G401 (cell line): ENCODE results near the gene GPATCH8. TPM values are rescaled to one million over a fixed set of nuclear protein-coding genes. Genes with fewer than 3 reads are reported as not detected.
"Not testable (repeated sequence)": the region's sequence is repeated elsewhere in the genome, so short reads cannot be mapped to it uniquely, and the experiment has no call there.

Experiments used
- DNase-seq: peaks from one replicate; pipeline ENCODE4 v3.0.0-alpha.2; 2015; ENCODE audit warnings: low spot score
- in situ Hi-C: cut with HindIII; loops from 2 replicates; pipeline ENCODE4 v1.10.0; 2016; ENCODE audit warnings: low sequenced_read_pairs, mixed read lengths
- total RNA-seq: library from RNA; depleted of rRNA; stranded (reverse); fragments of >200 nt; shearing (Covaris generic); gene quantifications from 2 replicates; pipeline ENCODE4 v1.2.3, GENCODE V29; 2014

GPATCH8 gene
- total RNA-seq, 1 experiment from 2014 or later = 16.8 TPM

DNA sequence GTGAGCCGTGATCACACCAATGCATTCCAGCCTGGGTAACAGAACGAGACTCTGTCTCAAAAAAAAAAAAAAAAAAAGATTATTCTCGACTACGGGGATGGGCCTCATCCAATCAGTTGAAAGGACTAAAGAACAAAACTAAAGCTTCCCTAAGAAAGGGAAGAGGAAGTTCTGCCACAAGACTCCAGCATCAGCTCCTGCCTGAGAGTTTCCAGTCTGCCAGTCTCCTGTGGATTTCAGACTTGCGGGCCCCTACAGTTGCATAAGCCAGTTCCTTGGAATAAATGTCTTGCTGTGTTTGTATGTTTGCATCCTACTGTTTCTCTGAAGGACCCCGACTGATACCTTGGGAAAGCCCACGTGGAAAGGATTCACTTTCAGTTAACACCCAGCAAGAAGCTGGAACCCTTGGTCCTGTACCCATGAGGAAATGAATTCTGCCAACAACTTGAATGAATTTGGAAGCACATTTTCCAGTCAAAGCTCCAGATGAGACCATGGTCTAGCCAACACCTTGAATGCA is 27.8 kb upstream of the GPATCH8 start:
- in situ Hi-C loops = no loop called here
- no peak for DNase-seq

DNA sequence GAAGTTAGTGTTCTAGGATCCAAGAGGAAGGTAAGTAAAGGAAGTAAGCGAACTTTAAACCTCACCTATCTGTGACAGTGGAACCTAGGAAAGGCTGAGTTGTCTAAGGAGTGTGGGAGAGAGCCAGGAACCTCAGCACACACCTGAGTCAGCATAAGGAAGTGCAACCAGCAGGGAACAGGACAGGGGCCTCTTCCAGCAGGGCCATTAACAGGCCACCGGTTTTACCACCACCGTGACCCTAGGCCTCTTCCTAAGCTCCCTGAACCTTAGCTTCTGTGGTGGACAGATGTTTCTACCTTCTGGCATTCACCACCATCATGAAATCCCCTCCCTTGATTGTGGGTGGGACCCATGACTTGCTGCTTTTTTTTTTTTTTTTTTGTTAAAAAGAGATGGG is 26.7 kb upstream of the GPATCH8 start:
- in situ Hi-C loops = no loop called here
- no peak for DNase-seq

GRCh38 chr17:44527954-44528353 is 24.7 kb upstream of the GPATCH8 start:
- DNase-seq = no peak
- in situ Hi-C loops = no loop called here

- DNase-seq = no peak
- in situ Hi-C loops = no loop called here
Observed at GRCh38 chr17:44527102-44527501, 23.9 kb upstream of the GPATCH8 start.

DNA sequence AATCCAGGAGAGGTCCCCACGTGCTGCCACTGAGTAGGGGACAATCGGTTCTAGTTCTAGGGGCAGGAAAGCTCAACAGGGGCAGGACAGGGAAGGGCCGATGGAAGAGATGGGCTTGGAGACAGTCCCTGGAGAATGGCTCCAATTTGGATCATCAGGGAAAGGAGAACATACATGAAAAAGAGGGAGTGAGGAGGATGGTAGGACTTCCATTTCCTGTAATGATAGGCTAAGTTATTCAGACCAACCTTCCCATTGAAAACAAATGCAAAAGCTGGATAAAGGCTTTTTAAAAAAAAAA is 20.4 kb upstream of the GPATCH8 start:
- in situ Hi-C loops = no loop called here

GRCh38 chr17:44522883-44523671 is 19.9 kb upstream of the GPATCH8 start:
- in situ Hi-C loops = no loop called here
- peak; percentile 40 for DNase-seq

More for the DNA sequence above, 20.4 kb upstream of the GPATCH8 start:
- DNase-seq = no peak

DNA sequence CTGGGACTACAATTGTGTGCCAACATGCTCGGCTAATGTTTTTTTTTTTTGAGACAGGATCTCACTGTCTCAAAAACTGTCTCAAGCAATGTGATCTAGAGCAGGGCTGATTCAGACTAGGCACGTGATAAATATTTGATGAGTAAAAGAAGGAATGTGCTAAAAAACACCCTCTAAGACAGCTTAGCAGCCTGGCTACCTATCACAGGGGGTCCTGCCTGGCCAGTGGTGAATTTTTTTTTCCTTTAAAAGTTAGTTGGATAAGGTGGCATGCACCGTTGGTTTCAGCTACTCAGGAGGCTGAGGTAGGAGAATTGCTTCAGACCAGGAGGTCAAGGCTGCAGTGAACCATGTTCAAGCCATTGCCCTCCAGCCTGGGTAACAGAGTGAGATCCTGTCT is 14.8 kb upstream of the GPATCH8 start:
- in situ Hi-C loops = no loop called here
- no peak for DNase-seq

DNA sequence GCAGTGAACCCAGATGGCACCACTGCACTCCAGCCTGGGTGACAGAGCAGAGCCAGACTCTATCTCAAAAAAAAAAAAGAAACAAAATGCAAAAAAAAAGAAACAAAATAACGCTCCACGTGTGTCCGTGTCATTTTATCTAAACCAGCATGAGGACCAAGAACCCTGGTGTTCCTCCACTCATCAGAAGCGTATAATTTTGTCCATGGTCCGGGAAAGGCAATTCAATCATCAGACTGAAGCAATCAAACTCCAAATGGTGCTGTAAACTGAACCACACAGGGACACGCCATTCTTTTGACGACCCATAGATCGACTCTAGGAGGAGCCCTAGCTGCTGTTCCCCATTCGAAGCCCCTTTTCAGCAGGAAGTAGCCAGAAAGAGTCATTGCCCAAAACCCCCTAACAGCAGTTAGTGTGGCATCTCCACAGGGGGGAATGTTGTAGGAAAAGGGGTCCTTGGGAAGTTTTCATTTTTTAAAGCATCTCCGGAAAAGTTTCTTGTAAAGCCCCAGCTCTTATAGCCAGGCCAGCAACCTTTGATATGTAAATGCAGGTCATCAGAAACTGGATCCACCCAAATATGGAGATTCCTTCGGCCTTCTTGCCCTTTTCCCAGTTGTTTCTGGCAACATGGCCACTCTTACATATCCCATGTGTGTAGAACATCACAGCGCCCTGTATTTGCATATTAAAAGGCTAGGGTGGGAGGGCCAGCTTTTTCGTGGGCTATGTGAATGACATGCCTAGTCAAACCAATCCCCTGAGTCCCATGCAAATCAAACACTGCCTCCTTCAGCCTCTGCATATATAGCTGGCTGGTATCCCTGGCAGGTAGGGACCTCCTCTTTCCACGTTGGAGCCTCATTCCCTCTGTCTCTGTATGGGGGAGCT is 8.3 kb upstream of the GPATCH8 start:
- DNase-seq = not testable (repeated sequence)

DNA sequence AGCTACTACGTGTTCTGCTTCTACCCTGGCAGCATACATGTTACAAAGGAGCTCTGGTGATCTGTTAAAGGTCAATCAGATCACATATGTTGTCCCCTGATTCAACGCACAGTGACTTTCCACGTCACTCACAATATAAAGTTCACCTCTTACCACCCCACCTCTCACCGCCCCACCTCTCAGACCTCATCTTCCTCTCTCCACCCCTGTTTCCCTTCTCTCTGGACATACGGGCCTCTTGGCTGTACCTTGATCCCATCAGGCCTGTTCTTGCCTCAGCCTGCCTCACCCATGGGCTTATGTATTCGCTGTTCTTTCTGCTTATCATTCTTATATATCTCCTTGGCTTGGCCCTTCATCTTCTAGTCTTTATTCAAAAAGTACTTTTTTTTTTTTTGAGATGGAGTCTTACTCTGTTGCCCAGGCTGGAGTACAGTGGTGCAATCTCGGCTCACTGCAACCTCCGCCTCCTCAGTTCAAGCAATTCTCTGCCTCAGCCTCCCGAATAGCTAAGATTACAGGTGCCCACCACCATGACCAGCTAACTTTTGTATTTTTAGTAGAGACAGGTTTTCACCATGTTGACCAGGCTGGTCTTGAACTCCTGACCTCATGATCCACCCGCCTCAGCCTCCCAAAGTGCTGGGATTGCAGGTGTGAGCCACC is 3.9 kb upstream of the GPATCH8 start:
- in situ Hi-C loops, DNase-seq: not testable (repeated sequence)

More for the DNA sequence above, 8.3 kb upstream of the GPATCH8 start:
- in situ Hi-C loops = not testable (repeated sequence)

- in situ Hi-C loops = no loop called here
- peak; percentile 32 for DNase-seq
Observed at GRCh38 chr17:44502598-44503146, 534 bp downstream of the GPATCH8 start.

DNA sequence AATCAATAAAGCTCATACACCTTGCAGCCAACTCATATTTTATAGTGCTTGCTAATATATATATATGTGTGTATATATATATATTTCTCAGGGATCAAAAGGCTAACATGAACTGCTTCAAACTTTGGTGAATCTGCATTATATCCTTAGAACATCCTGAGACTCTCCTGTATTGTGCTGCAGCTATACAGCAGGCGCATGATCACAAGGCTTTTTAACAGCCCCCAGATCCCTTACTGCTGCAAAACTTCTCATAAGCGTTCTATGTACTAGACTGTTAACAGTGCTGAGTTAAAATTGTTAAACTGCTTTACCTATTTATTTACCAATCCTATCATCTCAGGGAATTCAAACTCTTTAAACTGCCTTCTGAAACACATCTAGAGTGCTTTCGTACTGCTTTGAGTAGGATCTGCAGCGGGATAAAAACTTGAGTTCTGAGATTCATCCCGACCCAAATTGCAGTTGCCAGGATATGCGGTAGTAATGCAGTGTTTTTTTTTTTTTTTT is 1.3 kb downstream of the GPATCH8 start:
- DNase-seq = peak; percentile 19
- in situ Hi-C loops = no loop called here

GRCh38 chr17:44499722-44500121 is 3.5 kb downstream of the GPATCH8 start:
- in situ Hi-C loops = no loop called here
- no peak for DNase-seq

- in situ Hi-C loops = no loop called here
- no peak for DNase-seq
Observed at GRCh38 chr17:44496815-44497214, 6.4 kb downstream of the GPATCH8 start.

DNA sequence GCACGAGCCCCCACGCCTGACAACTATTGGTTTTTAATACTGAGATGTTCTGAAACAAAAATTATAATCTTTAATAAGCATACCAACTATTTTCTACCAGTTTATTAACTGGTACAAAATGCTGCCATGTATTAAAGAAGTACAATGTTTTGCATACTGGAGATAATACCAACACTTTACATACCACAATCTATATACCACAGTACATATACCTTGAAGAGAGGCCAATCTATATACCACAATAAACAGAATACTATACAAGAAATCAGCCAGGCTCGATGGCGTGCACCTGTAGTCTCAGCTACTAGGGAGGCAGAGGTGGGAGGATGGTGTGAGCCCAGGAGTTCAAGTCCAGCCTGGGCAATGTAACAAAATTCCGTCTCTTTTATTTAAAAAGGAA is 9.9 kb downstream of the GPATCH8 start:
- in situ Hi-C loops = no loop called here
- no peak for DNase-seq

GRCh38 chr17:44492706-44493272 is 10.4 kb downstream of the GPATCH8 start:
- in situ Hi-C loops = no loop called here
- DNase-seq = no peak

- no peak for DNase-seq
- in situ Hi-C loops = no loop called here
Observed at GRCh38 chr17:44489581-44489980, 13.6 kb downstream of the GPATCH8 start.

DNA sequence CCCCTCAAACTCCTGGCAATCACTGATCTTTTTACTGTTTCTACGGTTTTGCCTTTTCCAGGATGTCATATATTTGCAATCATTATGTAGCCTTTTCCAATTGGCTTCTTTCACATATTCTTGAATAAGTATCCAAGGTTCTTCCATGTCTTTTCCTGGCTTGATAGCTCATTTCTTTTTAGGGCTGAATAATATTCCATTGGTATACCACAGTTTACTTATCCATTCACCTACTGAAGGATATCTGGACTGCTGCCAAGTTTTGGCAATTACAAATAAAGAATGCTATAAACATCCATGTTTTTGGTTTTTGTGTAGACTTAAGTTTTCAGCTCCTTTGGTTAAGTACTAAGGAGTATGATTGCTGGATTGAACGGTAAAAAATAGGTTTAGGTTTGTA is 16.0 kb downstream of the GPATCH8 start:
- DNase-seq = no peak
- in situ Hi-C loops = no loop called here

DNA sequence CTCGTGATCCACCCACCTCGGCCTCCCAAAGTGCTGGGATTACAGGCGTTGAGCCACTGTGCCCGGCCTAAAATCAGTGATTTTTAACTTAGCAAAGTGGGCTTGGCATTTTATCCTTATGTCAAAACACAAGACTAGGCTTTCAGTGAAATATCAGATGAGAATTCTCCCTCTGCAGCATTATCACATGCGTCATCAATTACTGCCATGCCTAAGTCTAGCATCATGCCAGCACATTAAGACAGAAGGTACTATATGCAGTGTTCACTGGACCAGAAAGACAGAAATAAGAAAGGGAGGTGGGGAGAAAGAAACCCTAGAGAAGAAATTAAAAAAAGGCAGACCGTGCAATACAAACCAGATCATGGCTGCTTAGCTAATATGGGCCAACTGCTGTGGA is 29.8 kb downstream of the GPATCH8 start:
- in situ Hi-C loops = no loop called here
- no peak for DNase-seq

GRCh38 chr17:44469676-44470075 is 33.5 kb downstream of the GPATCH8 start:
- in situ Hi-C loops = no loop called here

More at GRCh38 chr17:44469676-44470075, 33.5 kb downstream of the GPATCH8 start:
- no peak for DNase-seq
